Activated CD4-positive, alpha-beta T cell treated with anti-CD3 and anti-CD28 coated beads for 36 hours (primary cell): Measurements from ENCODE around the gene CD244. TPM values are rescaled to one million over a fixed set of nuclear protein-coding genes. Genes with fewer than 3 reads are reported as not detected.
"Not testable (repeated sequence)": the region's sequence is repeated elsewhere in the genome, so short reads cannot be mapped to it uniquely, and the experiment has no call there.

Experiments used
- ATAC-seq: fragments of 200-7000 bp; cut with Tn5 transposase; one replicate; pipeline ENCODE4 v1.10.0; 2021; ENCODE audit warnings: mild to moderate bottlenecking, moderate library complexity
- CTCF ChIA-PET: fragments of 350-600 bp; sonication (Branson Sonifier 250); formaldehyde crosslinking; loops from one replicate; lab custom pipeline; 2021; ENCODE audit warnings: antibody characterized with exemption; lab: Charles Lee
- POLR2A ChIA-PET: fragments of 350-600 bp; sonication (Branson Sonifier 250); formaldehyde crosslinking; loops from one replicate; lab custom pipeline; 2021; ENCODE audit warnings: antibody characterized with exemption, inconsistent platforms; lab: Charles Lee
- DNase-seq: peaks from one replicate; pipeline ENCODE4 v3.0.0-alpha.2; 2020
- H3K27ac Mint-ChIP-seq: one replicate; pipeline ENCODE4 v1.8.0; 2021; ENCODE audit warnings: mixed read lengths
- H3K27me3 Mint-ChIP-seq: one replicate; pipeline ENCODE4 v1.8.0; 2021; ENCODE audit warnings: mixed read lengths
- H3K36me3 Mint-ChIP-seq: one replicate; pipeline ENCODE4 v1.8.0; 2021; ENCODE audit warnings: low read depth, mixed read lengths
- H3K4me1 Mint-ChIP-seq: one replicate; pipeline ENCODE4 v1.8.0; 2021; ENCODE audit warnings: mixed read lengths
- H3K4me3 Mint-ChIP-seq: one replicate; pipeline ENCODE4 v1.8.0; 2021; ENCODE audit warnings: mild to moderate bottlenecking, moderate library complexity, mixed read lengths
- H3K9me3 Mint-ChIP-seq: one replicate; pipeline ENCODE4 v1.8.0; 2021; ENCODE audit warnings: low read depth, mixed read lengths
- intact Hi-C, 2 experiments: fragments of 100-400 bp; cut with DNase I in 1 of 2; cut with micrococcal nuclease in 1 of 2; formaldehyde crosslinking; loops; one replicate each; pipeline versions ENCODE4 v1.14.2 to v1.15.1; 2022 to 2024; cut with DNase I, micrococcal nuclease
- total RNA-seq, 2 experiments: library from RNA; stranded (reverse); gene quantifications; one replicate each; pipeline ENCODE4 v1.2.3, GENCODE V29; 2021

The CD244 gene
- total RNA-seq = under 1 TPM; 0.14 to 0.25 TPM

- ATAC-seq = peak; percentile 98
Measured at GRCh38 chr1:160862203-160863060, at the start of gene CD244. Gene CD244 (minus strand): TSS chr1:160862887. CDS start chr1:160862677, 210 bp downstream.

GRCh38 chr1:160911925-160912324 is 49.2 kb upstream of the CD244 start:
- intact Hi-C loops = no loop called here
- DNase-seq (no peak), ATAC-seq (no peak)
- H3K27me3 Mint-ChIP-seq = peaks cover 3% of the 10 kb centered on the region
- H3K4me1 Mint-ChIP-seq = no peaks in the 10 kb centered on the region
- H3K4me3 Mint-ChIP-seq = no peak overlapping the region
- H3K36me3 Mint-ChIP-seq = no peaks in the 10 kb centered on the region
- CTCF ChIA-PET = interaction anchor here (0.7 to 1.5 kb wide), 6 partner anchors 26 to 231 kb away, joined by 3 to 4 read pairs (median 4); no protein-coding TSS in a partner anchor
- H3K27ac Mint-ChIP-seq = no peak overlapping the region
- POLR2A ChIA-PET = no interaction called here
- H3K9me3 Mint-ChIP-seq = no peaks in the 10 kb centered on the region

More at GRCh38 chr1:160862203-160863060, at the start of gene CD244:
- ChIA-PET POLR2A (interaction anchor here (0.6 kb wide), 1 partner anchor 24 kb away, joined by 3 read pairs; no protein-coding TSS in a partner anchor), CTCF (interaction anchor here (0.5 to 3.3 kb wide), 8 partner anchors 12 to 120 kb away, joined by 3 to 11 read pairs (median 6); partner anchors contain the start of gene ITLN1)
- no peaks in the 10 kb centered on the region for H3K27me3 Mint-ChIP-seq
- H3K36me3 Mint-ChIP-seq = no peaks in the 10 kb centered on the region
- peaks cover 19% of the 10 kb centered on the region for H3K4me1 Mint-ChIP-seq
- H3K9me3 Mint-ChIP-seq = no peaks in the 10 kb centered on the region
- no peak within 1 kb of the TSS for H3K27ac Mint-ChIP-seq
- intact Hi-C loops = loop anchor here in 1 of 2 experiments (2.0 kb wide), 1 partner anchor 24 kb away; no protein-coding TSS in a partner anchor
- DNase-seq = peak; percentile 79
- H3K4me3 Mint-ChIP-seq = no peak within 1 kb of the TSS

- POLR2A ChIA-PET = no interaction called here
- intact Hi-C loops = no loop called here
- DNase-seq = no peak
- no peak for ATAC-seq
- Mint-ChIP-seq H3K4me1 (no peaks in the 10 kb centered on the region), H3K4me3 (no peak overlapping the region), H3K27ac (no peak overlapping the region), H3K27me3 (no peaks in the 10 kb centered on the region), H3K9me3 (no peaks in the 10 kb centered on the region), H3K36me3 (no peaks in the 10 kb centered on the region)
- CTCF ChIA-PET = interaction anchor here (1.1 to 1.5 kb wide), 3 partner anchors 25 to 143 kb away, joined by 3 to 4 read pairs (median 3); no protein-coding TSS in a partner anchor
Measured at GRCh38 chr1:160911441-160911840, 48.8 kb upstream of the CD244 start.

- no peaks in the 10 kb centered on the region for H3K27me3 Mint-ChIP-seq
- no peaks in the 10 kb centered on the region for H3K36me3 Mint-ChIP-seq
- no peaks in the 10 kb centered on the region for H3K9me3 Mint-ChIP-seq
- intact Hi-C loops = no loop called here
- no peak overlapping the region for H3K27ac Mint-ChIP-seq
- no peaks in the 10 kb centered on the region for H3K4me1 Mint-ChIP-seq
- ATAC-seq (no peak), DNase-seq (no peak)
- POLR2A ChIA-PET = no interaction called here
- CTCF ChIA-PET = interaction anchor here (1.0 to 1.4 kb wide), 2 partner anchors 43 to 87 kb away, joined by 3 read pairs; no protein-coding TSS in a partner anchor
- no peak overlapping the region for H3K4me3 Mint-ChIP-seq
Measured at GRCh38 chr1:160910170-160910750, 47.6 kb upstream of the CD244 start.

- Mint-ChIP-seq H3K9me3 (no peaks in the 10 kb centered on the region), H3K4me1 (no peaks in the 10 kb centered on the region), H3K4me3 (no peak overlapping the region), H3K27me3 (no peaks in the 10 kb centered on the region), H3K27ac (no peak overlapping the region), H3K36me3 (no peaks in the 10 kb centered on the region)
- POLR2A ChIA-PET = no interaction called here
- intact Hi-C loops = no loop called here
- CTCF ChIA-PET = interaction anchor here (0.7 to 2.3 kb wide), 3 partner anchors 11 to 23 kb away, joined by 3 to 7 read pairs (median 4); partner anchors contain the start of gene ITLN1
- ATAC-seq = no peak
- no peak for DNase-seq
Measured at GRCh38 chr1:160907976-160908375, 45.3 kb upstream of the CD244 start.

- intact Hi-C loops = no loop called here
- ChIA-PET CTCF (interaction anchor here (2.0 kb wide), 1 partner anchor 21 kb away, joined by 6 read pairs; the partner anchor contains the start of gene ITLN1), POLR2A (no interaction called here)
Measured at GRCh38 chr1:160905617-160905989, 42.9 kb upstream of the CD244 start.

GRCh38 chr1:160904783-160905616 is 42.3 kb upstream of the CD244 start:
- H3K27ac Mint-ChIP-seq = no peak overlapping the region
- H3K4me1 Mint-ChIP-seq = no peaks in the 10 kb centered on the region
- no peak overlapping the region for H3K4me3 Mint-ChIP-seq
- DNase-seq (no peak), ATAC-seq (no peak)
- CTCF ChIA-PET = interaction anchor here (0.5 to 2.0 kb wide), 3 partner anchors 11 to 21 kb away, joined by 3 to 6 read pairs (median 4); partner anchors contain the start of gene ITLN1
- peaks cover 4% of the 10 kb centered on the region for H3K27me3 Mint-ChIP-seq
- intact Hi-C loops = no loop called here
- POLR2A ChIA-PET = no interaction called here
- no peaks in the 10 kb centered on the region for H3K9me3 Mint-ChIP-seq
- H3K36me3 Mint-ChIP-seq = no peaks in the 10 kb centered on the region

More at GRCh38 chr1:160905617-160905989, 42.9 kb upstream of the CD244 start:
- Mint-ChIP-seq H3K36me3 (no peaks in the 10 kb centered on the region), H3K4me1 (no peaks in the 10 kb centered on the region), H3K27ac (no peak overlapping the region), H3K4me3 (no peak overlapping the region), H3K9me3 (no peaks in the 10 kb centered on the region), H3K27me3 (peaks cover 4% of the 10 kb centered on the region)
- DNase-seq (no peak), ATAC-seq (no peak)

- CTCF ChIA-PET, H3K27ac Mint-ChIP-seq, ATAC-seq: not testable (repeated sequence)
Measured at GRCh38 chr1:160902251-160902650, 39.6 kb upstream of the CD244 start.

GRCh38 chr1:160901768-160902167 is 39.1 kb upstream of the CD244 start:
- H3K4me1 Mint-ChIP-seq = no peaks in the 10 kb centered on the region
- H3K27me3 Mint-ChIP-seq = peaks cover 9% of the 10 kb centered on the region
- no peak overlapping the region for H3K27ac Mint-ChIP-seq
- no peaks in the 10 kb centered on the region for H3K36me3 Mint-ChIP-seq
- ATAC-seq = no peak
- no peak overlapping the region for H3K4me3 Mint-ChIP-seq
- no peak for DNase-seq
- POLR2A ChIA-PET = no interaction called here
- intact Hi-C loops = no loop called here
- CTCF ChIA-PET = no interaction called here
- H3K9me3 Mint-ChIP-seq = peaks cover 1% of the 10 kb centered on the region

More at GRCh38 chr1:160902251-160902650, 39.6 kb upstream of the CD244 start:
- intact Hi-C loops, H3K27me3 Mint-ChIP-seq, H3K4me3 Mint-ChIP-seq, H3K9me3 Mint-ChIP-seq, POLR2A ChIA-PET, H3K36me3 Mint-ChIP-seq, H3K4me1 Mint-ChIP-seq, DNase-seq: not testable (repeated sequence)

- ATAC-seq, H3K9me3 Mint-ChIP-seq, POLR2A ChIA-PET, H3K36me3 Mint-ChIP-seq, DNase-seq, H3K27ac Mint-ChIP-seq, intact Hi-C loops, H3K4me1 Mint-ChIP-seq, H3K4me3 Mint-ChIP-seq: not testable (repeated sequence)
- CTCF ChIA-PET = interaction anchor here (1.0 kb wide), 1 partner anchor 65 kb away, joined by 5 read pairs; no protein-coding TSS in a partner anchor
- peaks cover 11% of the 10 kb centered on the region for H3K27me3 Mint-ChIP-seq
Measured at GRCh38 chr1:160900683-160901082, 38.0 kb upstream of the CD244 start.
